OCI-LY7 (cell line): ENCODE results near the gene SDK2. TPM values are rescaled to one million over a fixed set of nuclear protein-coding genes. Genes with fewer than 3 reads are reported as not detected.

Experiments used
- BruUV-seq: library from RNA; stranded (reverse); fragments of 400-500 nt; replicated peaks from 2 replicates; lab custom pipeline; 2021; lab: Mats Ljungman, UMichigan
- CTCF ChIA-PET: fragments of 300-600 bp; sonication (Branson Sonifier 250); formaldehyde crosslinking; loops from one replicate; lab custom pipeline; 2022; ENCODE audit warnings: antibody characterized with exemption; ENCODE audit not compliant: unreplicated experiment; lab: Charles Lee
- POLR2A ChIA-PET: fragments of 300-600 bp; sonication (Branson Sonifier 250); formaldehyde crosslinking; loops from one replicate; lab custom pipeline; 2022; ENCODE audit warnings: antibody characterized with exemption; lab: Charles Lee
- DNase-seq: peaks from one replicate; pipeline ENCODE4 v3.0.0-alpha.2; 2015; ENCODE audit warnings: low spot score
- H2AFZ ChIP-seq: fragments of 200-600 bp; sonication (generic), shearing (Covaris generic); 2 replicates; pipeline ENCODE4 v1.6.1; 2014; ENCODE audit warnings: mild to moderate bottlenecking, antibody characterized with exemption, low read length, moderate library complexity
- H3K27ac ChIP-seq: fragments of 200-600 bp; sonication (generic); 2 replicates; pipeline ENCODE4 v1.5.1; 2014; ENCODE audit warnings: mixed run types, low read depth, mild to moderate bottlenecking, moderate library complexity, low read length, inconsistent platforms; ENCODE audit not compliant: poor library complexity, severe bottlenecking
- H3K36me3 ChIP-seq: fragments of 200-600 bp; sonication (generic); 2 replicates; pipeline ENCODE4 v1.6.1; 2014; ENCODE audit warnings: mild to moderate bottlenecking, antibody characterized with exemption, low read length, moderate library complexity, mixed read lengths; ENCODE audit not compliant: insufficient read depth
- H3K4me1 ChIP-seq: fragments of 200-600 bp; sonication (generic); 2 replicates; pipeline ENCODE4 v1.5.1; 2014; ENCODE audit warnings: mild to moderate bottlenecking, low read length; ENCODE audit not compliant: insufficient read depth, poor library complexity, severe bottlenecking
- H3K4me2 ChIP-seq: fragments of 200-600 bp; sonication (generic); 2 replicates; pipeline ENCODE4 v1.6.1; 2014; ENCODE audit warnings: mild to moderate bottlenecking, low read length
- H3K4me3 ChIP-seq: fragments of 200-600 bp; sonication (generic); 2 replicates; pipeline ENCODE4 v1.5.1; 2014; ENCODE audit warnings: mild to moderate bottlenecking, low read depth, low read length; ENCODE audit not compliant: poor library complexity, severe bottlenecking
- H3K79me2 ChIP-seq: fragments of 200-600 bp; sonication (generic); 2 replicates; pipeline ENCODE4 v1.6.1; 2016; ENCODE audit warnings: low read depth, mild to moderate bottlenecking, low read length, moderate library complexity, mixed read lengths; ENCODE audit not compliant: insufficient read depth
- H3K9me2 ChIP-seq: fragments of 200-600 bp; sonication (generic); 2 replicates; pipeline ENCODE4 v1.6.1; 2016; ENCODE audit warnings: mild to moderate bottlenecking, low read length, mixed read lengths; ENCODE audit not compliant: insufficient read depth
- H3K9me3 ChIP-seq: fragments of 200-600 bp; sonication (generic); 2 replicates; pipeline ENCODE4 v1.6.1; 2014; ENCODE audit warnings: mild to moderate bottlenecking, mixed run types, low read length, mixed read lengths
- H4K20me1 ChIP-seq: fragments of 200-600 bp; sonication (generic); 2 replicates; pipeline ENCODE4 v1.6.1; 2014; ENCODE audit warnings: mild to moderate bottlenecking, antibody characterized with exemption, low read length, moderate library complexity, mixed read lengths; ENCODE audit not compliant: insufficient read depth
- EZH2phosphoT487 ChIP-seq: fragments of 200-600 bp; sonication (generic); IDR thresholded peaks from 2 replicates; pipeline ENCODE4 v1.6.1; 2018; ENCODE audit warnings: low read depth, borderline replicate concordance, mild to moderate bottlenecking, mixed run types, antibody characterized with exemption, low read length, moderate library complexity, mixed read lengths
- intact Hi-C: fragments of 100-400 bp; cut with micrococcal nuclease; formaldehyde crosslinking; loops from one replicate; pipeline ENCODE4 v1.10.0; 2022; ENCODE audit not compliant: unreplicated experiment
- total RNA-seq, 2 experiments: library from RNA; depleted of rRNA in 1 of 2; stranded (reverse); fragments of >200 nt in 1 of 2; shearing (Covaris generic) in 1 of 2; gene quantifications; 2 replicates each; pipeline ENCODE4 v1.2.3, GENCODE V29; 2014 to 2022
- TF ChIP-seq, protein P1 (sequence below): fragments of 200-600 bp; sonication (generic); conservative IDR thresholded peaks from 2 replicates; pipeline ENCODE4 v1.5.1; 2014; ENCODE audit warnings: mild to moderate bottlenecking, antibody characterized with exemption, low read length, moderate library complexity, mixed read lengths

Gene SDK2
- total RNA-seq, 2 experiments from 2014 or later = 0.32 to 1.8 TPM

DNA sequence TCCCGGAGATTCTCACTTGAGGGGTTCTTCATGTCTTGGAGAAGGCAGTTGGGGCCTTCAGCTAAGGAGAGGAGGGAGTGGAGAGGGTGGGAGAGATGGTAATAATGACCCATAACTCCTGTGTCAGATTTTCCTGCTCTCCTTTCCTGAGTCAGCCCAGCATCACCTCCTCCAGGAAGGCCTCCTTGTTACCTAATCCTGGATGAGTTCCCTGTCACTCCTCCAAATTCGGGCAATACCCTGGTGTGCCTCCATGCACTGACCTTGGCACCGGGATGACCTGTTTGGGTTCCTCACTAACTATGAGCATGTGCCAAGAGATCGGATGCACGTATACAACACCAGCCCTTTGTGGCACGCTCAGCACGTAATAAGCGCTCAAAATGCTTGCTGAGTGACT lies 38.8 kb downstream of the SDK2 start:
- intact Hi-C loops = no loop called here
- H2AFZ ChIP-seq = no peak overlapping the region
- no peak for DNase-seq
- H3K79me2 ChIP-seq = no peaks in the 10 kb centered on the region
- H4K20me1 ChIP-seq = no peaks in the 10 kb centered on the region
- CTCF ChIA-PET = no interaction called here
- H3K4me2 ChIP-seq = no peak overlapping the region
- no TSS peak for BruUV-seq
- no peak overlapping the region for H3K27ac ChIP-seq
- no peak overlapping the region for H3K4me3 ChIP-seq
- no peaks in the 10 kb centered on the region for H3K9me2 ChIP-seq
- TF ChIP-seq, protein P1, sequence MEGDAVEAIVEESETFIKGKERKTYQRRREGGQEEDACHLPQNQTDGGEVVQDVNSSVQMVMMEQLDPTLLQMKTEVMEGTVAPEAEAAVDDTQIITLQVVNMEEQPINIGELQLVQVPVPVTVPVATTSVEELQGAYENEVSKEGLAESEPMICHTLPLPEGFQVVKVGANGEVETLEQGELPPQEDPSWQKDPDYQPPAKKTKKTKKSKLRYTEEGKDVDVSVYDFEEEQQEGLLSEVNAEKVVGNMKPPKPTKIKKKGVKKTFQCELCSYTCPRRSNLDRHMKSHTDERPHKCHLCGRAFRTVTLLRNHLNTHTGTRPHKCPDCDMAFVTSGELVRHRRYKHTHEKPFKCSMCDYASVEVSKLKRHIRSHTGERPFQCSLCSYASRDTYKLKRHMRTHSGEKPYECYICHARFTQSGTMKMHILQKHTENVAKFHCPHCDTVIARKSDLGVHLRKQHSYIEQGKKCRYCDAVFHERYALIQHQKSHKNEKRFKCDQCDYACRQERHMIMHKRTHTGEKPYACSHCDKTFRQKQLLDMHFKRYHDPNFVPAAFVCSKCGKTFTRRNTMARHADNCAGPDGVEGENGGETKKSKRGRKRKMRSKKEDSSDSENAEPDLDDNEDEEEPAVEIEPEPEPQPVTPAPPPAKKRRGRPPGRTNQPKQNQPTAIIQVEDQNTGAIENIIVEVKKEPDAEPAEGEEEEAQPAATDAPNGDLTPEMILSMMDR = no peak
- TF ChIP-seq EZH2phosphoT487 = no peak
- H3K36me3 ChIP-seq = no peaks in the 10 kb centered on the region
- H3K9me3 ChIP-seq = no peaks in the 10 kb centered on the region
- no peaks in the 10 kb centered on the region for H3K4me1 ChIP-seq
- POLR2A ChIA-PET = interaction anchor here (0.6 kb wide), 1 partner anchor 482 kb away, joined by 3 read pairs; no protein-coding TSS in a partner anchor

DNA sequence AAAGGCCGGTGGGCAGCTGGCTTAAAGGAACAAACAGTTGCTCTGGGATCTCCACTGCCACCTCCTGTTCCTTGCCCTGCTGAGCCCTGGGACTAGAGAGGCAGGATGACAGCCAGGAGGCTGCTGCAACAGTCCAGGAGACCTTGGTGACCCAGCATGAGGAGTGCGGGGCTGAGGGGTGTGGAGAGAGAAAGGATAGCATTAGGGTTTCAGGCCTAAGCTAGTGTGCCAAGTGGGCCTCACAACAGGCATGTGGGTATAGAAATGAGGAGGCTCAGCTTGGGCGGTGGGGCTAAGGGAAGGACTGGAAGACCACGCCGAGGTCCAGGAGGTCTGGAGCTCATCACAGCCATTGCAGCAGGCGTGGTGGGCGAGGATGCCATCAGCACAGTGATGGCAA lies 39.8 kb downstream of the SDK2 start:
- ChIA-PET POLR2A (interaction anchor here (0.9 kb wide), 1 partner anchor 13 kb away, joined by 3 read pairs; no protein-coding TSS in a partner anchor), CTCF (interaction anchor here (0.6 kb wide), 1 partner anchor 9 kb away, joined by 6 read pairs; no protein-coding TSS in a partner anchor)
- H3K36me3 ChIP-seq = no peaks in the 10 kb centered on the region
- H3K4me2 ChIP-seq = no peak overlapping the region
- no peak for DNase-seq
- no peak overlapping the region for H3K4me3 ChIP-seq
- intact Hi-C loops = no loop called here
- no peaks in the 10 kb centered on the region for H4K20me1 ChIP-seq
- no peak overlapping the region for H3K27ac ChIP-seq
- no peaks in the 10 kb centered on the region for H3K9me3 ChIP-seq
- BruUV-seq = no TSS peak
- H2AFZ ChIP-seq = no peak overlapping the region
- H3K79me2 ChIP-seq = no peaks in the 10 kb centered on the region
- H3K9me2 ChIP-seq = no peaks in the 10 kb centered on the region
- no peak for TF ChIP-seq EZH2phosphoT487
- TF ChIP-seq, protein P1 = no peak
- H3K4me1 ChIP-seq = no peaks in the 10 kb centered on the region

- Histone ChIP-seq H3K4me1 (no peaks in the 10 kb centered on the region), H3K9me3 (no peaks in the 10 kb centered on the region), H2AFZ (no peak overlapping the region), H3K79me2 (no peaks in the 10 kb centered on the region), H3K36me3 (no peaks in the 10 kb centered on the region), H3K4me2 (no peak overlapping the region), H4K20me1 (no peaks in the 10 kb centered on the region), H3K9me2 (no peaks in the 10 kb centered on the region), H3K4me3 (no peak overlapping the region), H3K27ac (no peak overlapping the region)
- TF ChIP-seq, protein P1 = no peak
- TF ChIP-seq EZH2phosphoT487 = no peak
- no TSS peak for BruUV-seq
- ChIA-PET CTCF (interaction anchor here (0.6 kb wide), 1 partner anchor 10 kb away, joined by 6 read pairs; no protein-coding TSS in a partner anchor), POLR2A (interaction anchor here (0.6 to 0.9 kb wide), 2 partner anchors 12 to 125 kb away, joined by 3 read pairs; no protein-coding TSS in a partner anchor)
- DNase-seq = no peak
- intact Hi-C loops = no loop called here
Measured at GRCh38 chr17:73603971-73604370, 40.3 kb downstream of the SDK2 start.
